ENCODE data around the gene RYR2. TPM values are rescaled to one million over a fixed set of nuclear protein-coding genes. Genes with fewer than 3 reads are reported as not detected.

The RYR2 gene
- total RNA-seq, 4 donors from 2014 or later: 0.13 to 2.5 (median 0.88) TPM

GRCh38 chr1:237043846-237044636, 2.1 kb downstream of the RYR2 start:
- no peak for DNase-seq
- Histone ChIP-seq H3K4me1 (peaks cover 0 to 11% (median 2%) of the 10 kb centered on the region in 4 donors), H3K4me3 (no peak overlapping the region), H3K27ac (no peak overlapping the region), H3K27me3 (peaks cover 0 to 17% of the 10 kb centered on the region in 2 donors), H3K9me3 (no peaks in the 10 kb centered on the region), H3K36me3 (no peaks in the 10 kb centered on the region)
- no peak for TF ChIP-seq POLR2A (IDR thresholded peaks at IDR 0.05)
- TF ChIP-seq CTCF (IDR thresholded peaks at IDR 0.05): no peak

GRCh38 chr1:237045278-237046016, 3.5 kb downstream of the RYR2 start:
- DNase-seq: no peak
- TF ChIP-seq POLR2A (IDR thresholded peaks at IDR 0.05) (no peak), CTCF (IDR thresholded peaks at IDR 0.05) (no peak)
- Histone ChIP-seq H3K27me3 (peaks cover 0 to 17% of the 10 kb centered on the region in 2 donors), H3K36me3 (no peaks in the 10 kb centered on the region), H3K4me1 (peaks cover 0 to 11% (median 2%) of the 10 kb centered on the region in 4 donors), H3K27ac (no peak overlapping the region), H3K9me3 (no peaks in the 10 kb centered on the region), H3K4me3 (no peak overlapping the region)

GRCh38 chr1:237048803-237049202, 6.8 kb downstream of the RYR2 start:
- no peaks in the 10 kb centered on the region for H3K4me1 ChIP-seq
- no peaks in the 10 kb centered on the region for H3K27me3 ChIP-seq
- H3K9me3 ChIP-seq: no peaks in the 10 kb centered on the region
- no peak for DNase-seq
- TF ChIP-seq CTCF (IDR thresholded peaks at IDR 0.05): no peak
- no peak overlapping the region for H3K4me3 ChIP-seq
- no peak overlapping the region for H3K27ac ChIP-seq
- H3K36me3 ChIP-seq: no peaks in the 10 kb centered on the region

- DNase-seq: no peak
- Histone ChIP-seq H3K4me1 (no peaks in the 10 kb centered on the region), H3K27me3 (no peaks in the 10 kb centered on the region), H3K27ac (no peak overlapping the region), H3K4me3 (no peak overlapping the region), H3K9me3 (no peaks in the 10 kb centered on the region), H3K36me3 (no peaks in the 10 kb centered on the region)
- TF ChIP-seq POLR2A (IDR thresholded peaks at IDR 0.05) (no peak), CTCF (IDR thresholded peaks at IDR 0.05) (no peak)
Observed at GRCh38 chr1:237050185-237050584, 8.2 kb downstream of the RYR2 start.

- Histone ChIP-seq H3K9me3 (no peaks in the 10 kb centered on the region), H3K27ac (no peak overlapping the region), H3K4me1 (no peaks in the 10 kb centered on the region), H3K36me3 (no peaks in the 10 kb centered on the region), H3K4me3 (no peak overlapping the region), H3K27me3 (no peaks in the 10 kb centered on the region)
- no peak for DNase-seq
- TF ChIP-seq POLR2A (IDR thresholded peaks at IDR 0.05): no peak
- no peak for TF ChIP-seq CTCF (IDR thresholded peaks at IDR 0.05)
Observed at GRCh38 chr1:237050915-237051314, 8.9 kb downstream of the RYR2 start.
